ENCODE results near the gene NDST3. TPM values are rescaled to one million over a fixed set of nuclear protein-coding genes. Genes with fewer than 3 reads are reported as not detected.

NDST3 gene
- total RNA-seq, 4 donors from 2014 or later = 1.7 TPM; not detected in 3

DNA sequence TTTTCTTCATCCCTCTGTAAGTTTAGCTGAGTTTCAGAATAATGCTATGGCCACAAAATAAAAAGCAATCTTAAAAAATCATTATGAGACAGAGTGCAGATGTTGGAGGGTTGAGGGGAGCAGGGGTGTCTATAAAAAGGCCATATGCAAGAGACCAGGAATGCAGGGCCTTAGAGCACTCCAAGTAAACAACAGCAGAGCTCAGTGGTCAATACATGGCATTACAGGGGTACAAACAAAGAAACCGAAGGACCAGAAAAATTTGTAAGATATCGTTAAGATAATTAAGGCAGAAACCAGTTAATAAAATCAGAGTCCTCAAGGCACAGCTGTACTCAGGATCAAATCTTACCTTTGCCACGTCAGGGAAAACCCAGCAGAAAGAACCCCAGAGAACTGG, 28.4 kb upstream of the NDST3 start:
- TF ChIP-seq, protein P1, sequence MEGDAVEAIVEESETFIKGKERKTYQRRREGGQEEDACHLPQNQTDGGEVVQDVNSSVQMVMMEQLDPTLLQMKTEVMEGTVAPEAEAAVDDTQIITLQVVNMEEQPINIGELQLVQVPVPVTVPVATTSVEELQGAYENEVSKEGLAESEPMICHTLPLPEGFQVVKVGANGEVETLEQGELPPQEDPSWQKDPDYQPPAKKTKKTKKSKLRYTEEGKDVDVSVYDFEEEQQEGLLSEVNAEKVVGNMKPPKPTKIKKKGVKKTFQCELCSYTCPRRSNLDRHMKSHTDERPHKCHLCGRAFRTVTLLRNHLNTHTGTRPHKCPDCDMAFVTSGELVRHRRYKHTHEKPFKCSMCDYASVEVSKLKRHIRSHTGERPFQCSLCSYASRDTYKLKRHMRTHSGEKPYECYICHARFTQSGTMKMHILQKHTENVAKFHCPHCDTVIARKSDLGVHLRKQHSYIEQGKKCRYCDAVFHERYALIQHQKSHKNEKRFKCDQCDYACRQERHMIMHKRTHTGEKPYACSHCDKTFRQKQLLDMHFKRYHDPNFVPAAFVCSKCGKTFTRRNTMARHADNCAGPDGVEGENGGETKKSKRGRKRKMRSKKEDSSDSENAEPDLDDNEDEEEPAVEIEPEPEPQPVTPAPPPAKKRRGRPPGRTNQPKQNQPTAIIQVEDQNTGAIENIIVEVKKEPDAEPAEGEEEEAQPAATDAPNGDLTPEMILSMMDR (IDR thresholded peaks at IDR 0.05) = no peak
- TF ChIP-seq POLR2A (IDR thresholded peaks at IDR 0.05) = no peak
- Histone ChIP-seq H3K27ac (no peak overlapping the region), H3K27me3 (no peaks in the 10 kb centered on the region), H3K4me1 (no peaks in the 10 kb centered on the region), H3K4me3 (no peak overlapping the region), H3K9me3 (no peaks in the 10 kb centered on the region), H3K36me3 (no peaks in the 10 kb centered on the region)
- intact Hi-C loops (cut with DNase I; ENCODE audit: low total_unique reads) = no loop called here
- no peak for DNase-seq

DNA sequence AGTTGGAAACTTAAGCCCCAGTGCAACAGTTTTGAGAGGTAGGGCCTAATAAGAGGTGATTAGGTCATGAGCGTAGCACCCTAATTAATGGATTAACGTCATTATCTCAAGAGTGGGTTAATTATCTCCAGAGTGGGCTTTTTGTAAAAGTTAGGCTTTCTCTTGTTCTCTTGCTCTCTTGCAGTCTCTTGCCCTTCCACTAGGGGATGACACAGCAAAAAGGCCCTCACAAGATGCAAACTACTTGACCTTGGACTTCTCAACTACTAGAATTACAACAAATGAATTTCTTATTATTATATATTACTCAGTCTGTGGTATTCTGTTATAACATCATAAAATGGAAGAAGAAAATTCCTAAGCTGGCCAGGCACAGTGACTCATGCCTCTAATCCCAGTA, 22.1 kb upstream of the NDST3 start:
- no peak overlapping the region for H3K4me3 ChIP-seq
- no peaks in the 10 kb centered on the region for H3K27me3 ChIP-seq
- no peaks in the 10 kb centered on the region for H3K36me3 ChIP-seq
- H3K4me1 ChIP-seq = no peaks in the 10 kb centered on the region
- no peak for TF ChIP-seq POLR2A (IDR thresholded peaks at IDR 0.05)
- TF ChIP-seq, protein P1 (IDR thresholded peaks at IDR 0.05) = no peak
- no peaks in the 10 kb centered on the region for H3K9me3 ChIP-seq
- intact Hi-C loops (cut with DNase I; ENCODE audit: low total_unique reads) = no loop called here
- no peak overlapping the region for H3K27ac ChIP-seq
- DNase-seq = no peak

DNA sequence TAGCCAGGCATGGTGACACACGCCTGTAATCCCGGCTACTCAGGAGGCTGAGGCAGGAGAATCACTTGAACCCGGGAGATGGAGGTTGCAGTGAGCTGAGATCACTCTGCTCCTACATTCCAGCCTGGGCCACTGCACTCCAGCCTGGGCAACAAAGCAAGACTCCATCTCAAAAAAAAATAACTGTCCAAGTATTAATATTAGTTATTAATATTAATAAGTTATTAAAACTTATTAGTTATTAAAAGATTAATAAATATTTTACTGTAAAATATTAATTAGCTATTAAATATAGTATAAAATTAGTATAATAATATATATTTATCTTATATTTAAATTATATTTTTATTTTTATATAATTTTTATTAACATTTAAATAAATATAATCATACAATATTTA, 19.5 kb upstream of the NDST3 start:
- TF ChIP-seq POLR2A (IDR thresholded peaks at IDR 0.05) = no peak
- TF ChIP-seq, protein P1 (IDR thresholded peaks at IDR 0.05) = no peak
- H3K27me3 ChIP-seq = no peaks in the 10 kb centered on the region
- H3K36me3 ChIP-seq = no peaks in the 10 kb centered on the region
- H3K4me3 ChIP-seq = no peak overlapping the region
- no peak overlapping the region for H3K27ac ChIP-seq
- H3K4me1 ChIP-seq = no peaks in the 10 kb centered on the region
- intact Hi-C loops (cut with DNase I; ENCODE audit: low total_unique reads) = no loop called here
- H3K9me3 ChIP-seq = no peaks in the 10 kb centered on the region
- no peak for DNase-seq

DNA sequence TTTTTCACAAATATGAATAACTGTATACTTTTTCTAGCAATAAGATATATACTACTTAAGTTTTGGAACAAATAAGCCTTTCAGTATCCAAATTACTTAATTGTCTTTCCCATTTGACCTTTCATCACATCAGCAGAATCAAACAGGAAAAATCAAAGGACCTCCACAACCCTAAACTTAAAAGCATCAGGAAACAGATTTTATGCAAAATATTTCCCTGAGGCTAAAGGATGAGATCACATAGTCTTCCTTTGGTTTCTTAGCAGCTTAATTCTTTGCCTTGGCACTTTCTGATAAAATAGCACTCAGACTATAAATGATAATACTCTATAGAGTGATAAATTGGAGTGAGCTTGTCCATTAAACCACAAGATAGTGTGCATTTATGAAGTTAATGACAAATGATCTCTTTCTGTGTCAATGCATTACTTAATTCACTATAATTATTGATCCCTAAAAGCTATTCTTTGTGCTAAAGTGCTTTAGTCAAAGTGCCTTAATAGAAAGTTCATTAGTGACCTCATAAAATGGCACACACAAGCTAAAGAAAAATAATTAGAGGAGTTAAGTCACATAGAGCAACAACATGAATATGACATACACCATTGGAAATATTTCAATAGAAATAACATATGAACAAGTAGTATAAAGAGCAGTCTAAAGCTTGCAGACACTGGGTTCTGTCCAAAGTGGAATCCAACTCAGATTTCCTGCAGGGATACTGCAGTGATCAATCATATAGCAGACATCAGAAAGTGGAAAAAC, 15.7 kb upstream of the NDST3 start:
- intact Hi-C loops (cut with DNase I; ENCODE audit: low total_unique reads) = no loop called here

DNA sequence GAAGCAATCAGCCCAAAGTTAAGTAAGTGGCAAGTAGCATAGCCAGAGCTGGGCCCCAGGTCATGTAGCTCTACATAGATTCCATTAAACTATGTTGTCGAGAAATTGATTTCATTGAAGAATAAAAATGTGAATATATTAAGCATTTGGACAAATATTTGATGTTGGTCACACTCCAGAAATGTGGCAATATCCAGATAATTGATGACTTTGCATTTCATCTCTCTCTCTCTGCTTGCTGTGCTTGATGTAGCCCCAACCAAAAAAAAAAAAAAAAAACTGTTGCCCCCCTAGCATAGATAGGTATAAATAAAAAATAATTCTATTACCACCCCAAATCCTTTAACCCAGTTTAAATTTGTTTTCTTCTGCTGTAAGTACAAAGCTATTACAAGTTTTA, 7.5 kb upstream of the NDST3 start:
- Histone ChIP-seq H3K4me3 (no peak overlapping the region), H3K9me3 (no peaks in the 10 kb centered on the region), H3K27me3 (peaks cover 0 to 6% of the 10 kb centered on the region in 2 donors), H3K4me1 (no peaks in the 10 kb centered on the region), H3K36me3 (no peaks in the 10 kb centered on the region), H3K27ac (no peak overlapping the region)
- intact Hi-C loops (cut with DNase I; ENCODE audit: low total_unique reads) = no loop called here
- DNase-seq = no peak
- TF ChIP-seq, protein P1 (IDR thresholded peaks at IDR 0.05) = no peak

More for the DNA sequence above, 15.7 kb upstream of the NDST3 start:
- Histone ChIP-seq H3K36me3 (no peaks in the 10 kb centered on the region), H3K27me3 (no peaks in the 10 kb centered on the region), H3K4me1 (no peaks in the 10 kb centered on the region), H3K4me3 (no peak overlapping the region), H3K9me3 (no peaks in the 10 kb centered on the region), H3K27ac (no peak overlapping the region)
- DNase-seq = no peak
- TF ChIP-seq, protein P1 (IDR thresholded peaks at IDR 0.05) = no peak
- no peak for TF ChIP-seq POLR2A (IDR thresholded peaks at IDR 0.05)
